Daoy (cell line): Measurements from ENCODE around the gene NOL4L. TPM values are rescaled to one million over a fixed set of nuclear protein-coding genes. Genes with fewer than 3 reads are reported as not detected.

ENCODE experiments used
- DNase-seq: peaks from one replicate; pipeline ENCODE4 v3.0.0-alpha.2; 2015; ENCODE audit warnings: low read depth
- total RNA-seq: library from RNA; depleted of rRNA; stranded (reverse); fragments of >200 nt; shearing (Covaris generic); gene quantifications from 2 replicates; pipeline ENCODE4 v1.2.3, GENCODE V29; 2014

Gene NOL4L
- total RNA-seq, 1 experiment from 2014 or later = 11.3 TPM

- DNase-seq = no peak
These were observed 140.5 kb downstream of the NOL4L start for GRCh38 chr20:32444474-32445220.

GRCh38 chr20:32443386-32443974, 141.7 kb downstream of the NOL4L start:
- DNase-seq = no peak

- no peak for DNase-seq
These were observed 142.3 kb downstream of the NOL4L start for GRCh38 chr20:32442630-32443373.

GRCh38 chr20:32441638-32442037, 143.5 kb downstream of the NOL4L start:
- no peak for DNase-seq

GRCh38 chr20:32440758-32441078, 144.4 kb downstream of the NOL4L start:
- DNase-seq = no peak

- no peak for DNase-seq
These were observed 144.9 kb downstream of the NOL4L start for GRCh38 chr20:32440069-32440757.

- DNase-seq = peak; percentile 24
These were observed 145.9 kb downstream of the NOL4L start for GRCh38 chr20:32439132-32439829.

GRCh38 chr20:32438331-32438858, 146.7 kb downstream of the NOL4L start:
- no peak for DNase-seq

- no peak for DNase-seq
These were observed 147.6 kb downstream of the NOL4L start for GRCh38 chr20:32437391-32438074.

- DNase-seq = no peak
These were observed 148.2 kb downstream of the NOL4L start for GRCh38 chr20:32436968-32437367.

- DNase-seq = no peak
These were observed 148.8 kb downstream of the NOL4L start for GRCh38 chr20:32436142-32436861.

- no peak for DNase-seq
These were observed 149.6 kb downstream of the NOL4L start for GRCh38 chr20:32435449-32436107.

- DNase-seq = no peak
These were observed 150.7 kb downstream of the NOL4L start for GRCh38 chr20:32434434-32434833.

GRCh38 chr20:32433311-32434021, 151.7 kb downstream of the NOL4L start:
- no peak for DNase-seq

GRCh38 chr20:32432277-32432676, 152.9 kb downstream of the NOL4L start:
- DNase-seq = no peak

- DNase-seq = no peak
These were observed 153.7 kb downstream of the NOL4L start for GRCh38 chr20:32431457-32431856.

GRCh38 chr20:32429745-32430360, 155.3 kb downstream of the NOL4L start:
- no peak for DNase-seq

- no peak for DNase-seq
These were observed 155.8 kb downstream of the NOL4L start for GRCh38 chr20:32429343-32429742.

- DNase-seq = no peak
These were observed 157.1 kb downstream of the NOL4L start for GRCh38 chr20:32427996-32428395.
